GM18951 (cell line): Measurements from ENCODE around the gene HCN4.

Experiments used
- POLR2A ChIP-seq: IDR thresholded peaks from 4 replicates; pipeline ENCODE4 v1.6.1; 2011; ENCODE audit warnings: mild to moderate bottlenecking; ENCODE audit not compliant: insufficient read length, insufficient read depth; ENCODE audit errors: extremely low read depth
- in situ Hi-C: fragments of 300-500 bp; cut with MboI; formaldehyde crosslinking; loops from one replicate; pipeline ENCODE4 v1.12.0; 2022; ENCODE audit warnings: low sequenced_read_pairs, mixed read lengths, inconsistent platforms; ENCODE audit not compliant: unreplicated experiment

The HCN4 gene

DNA sequence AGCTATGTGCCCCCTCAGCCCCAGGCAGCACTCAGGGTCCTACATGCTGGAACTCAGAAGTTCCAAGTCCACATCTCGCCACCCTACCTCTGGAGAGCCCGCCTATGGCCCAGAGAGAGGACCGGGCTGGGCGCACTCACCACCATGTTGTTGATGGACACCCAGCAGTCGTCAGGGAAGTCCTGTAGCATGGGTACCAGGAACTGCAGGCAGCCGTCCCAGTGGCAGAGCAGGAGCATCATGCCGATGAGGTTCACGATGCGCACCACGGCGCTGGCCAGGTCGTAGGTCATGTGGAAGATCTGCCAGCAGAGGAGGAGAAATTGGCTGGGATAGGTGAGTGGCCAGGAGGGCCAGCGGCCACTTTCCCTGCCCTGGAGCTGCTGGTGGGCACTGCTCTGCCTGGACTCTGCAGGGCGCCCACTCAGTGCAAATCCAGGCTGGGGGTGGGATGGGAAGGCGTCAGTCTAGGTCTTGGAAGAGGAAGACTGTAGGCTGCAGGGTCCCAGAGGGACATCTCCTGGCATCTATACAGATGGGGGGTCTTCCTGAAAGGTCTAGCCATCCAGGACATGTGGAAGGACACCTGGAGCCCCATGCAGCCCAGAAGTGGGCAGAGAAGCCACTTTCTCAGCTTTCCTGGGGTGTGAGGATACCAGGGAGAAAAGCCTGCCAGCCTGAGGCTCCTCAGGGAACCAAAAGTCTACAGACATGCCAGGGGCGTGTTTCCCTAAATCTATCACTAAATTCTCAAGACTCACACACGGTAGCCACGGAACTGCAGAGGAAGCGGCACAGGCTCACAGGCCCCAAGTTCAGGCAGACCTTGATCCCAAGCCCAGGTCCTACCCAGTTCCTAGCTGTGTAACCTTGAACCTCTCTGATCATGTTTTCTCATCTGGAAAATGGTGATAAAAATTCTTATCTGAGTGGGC lies 36.5 kb downstream of the HCN4 start:
- TF ChIP-seq POLR2A: no peak
- in situ Hi-C loops: no loop called here

GRCh38 chr15:73331501-73331900 lies 37.3 kb downstream of the HCN4 start:
- TF ChIP-seq POLR2A: no peak
- in situ Hi-C loops: no loop called here

- in situ Hi-C loops: no loop called here
- no peak for TF ChIP-seq POLR2A
Observed at GRCh38 chr15:73330206-73331051, 38.3 kb downstream of the HCN4 start.

DNA sequence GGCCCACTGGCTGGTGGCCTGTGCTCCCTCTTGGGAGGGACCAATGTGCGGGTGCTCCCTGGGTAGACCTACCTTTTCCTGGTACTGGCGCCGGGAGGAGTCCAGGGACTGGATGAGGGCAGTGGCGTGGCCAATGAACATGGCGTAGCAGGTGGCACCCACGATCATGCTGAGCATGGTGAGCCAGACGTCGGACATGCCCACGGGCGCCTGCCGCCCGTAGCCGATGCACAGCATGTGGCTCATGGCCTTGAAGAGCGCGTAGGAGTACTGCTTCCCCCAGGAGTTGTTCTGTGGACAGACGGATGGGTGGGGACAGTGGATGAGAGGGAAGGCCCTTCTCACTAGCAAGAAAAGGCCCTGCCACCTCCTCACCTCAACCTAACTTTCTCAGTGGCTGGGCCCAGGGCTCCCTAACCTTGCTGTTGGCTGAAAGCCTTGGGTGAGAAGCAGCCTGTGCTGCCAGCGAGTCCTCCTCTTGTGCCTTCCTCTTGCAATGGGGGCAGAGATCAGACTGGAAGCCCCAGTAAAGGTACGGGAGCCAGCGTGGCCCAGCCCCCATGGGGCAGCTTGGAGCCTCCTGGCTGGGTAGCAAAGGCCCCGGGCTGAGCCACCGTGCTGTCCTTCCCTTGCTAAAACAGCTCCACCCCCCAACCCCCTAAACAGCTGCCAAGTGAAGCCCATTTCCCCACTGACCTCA lies 39.1 kb downstream of the HCN4 start:
- no peak for TF ChIP-seq POLR2A
- in situ Hi-C loops: no loop called here

DNA sequence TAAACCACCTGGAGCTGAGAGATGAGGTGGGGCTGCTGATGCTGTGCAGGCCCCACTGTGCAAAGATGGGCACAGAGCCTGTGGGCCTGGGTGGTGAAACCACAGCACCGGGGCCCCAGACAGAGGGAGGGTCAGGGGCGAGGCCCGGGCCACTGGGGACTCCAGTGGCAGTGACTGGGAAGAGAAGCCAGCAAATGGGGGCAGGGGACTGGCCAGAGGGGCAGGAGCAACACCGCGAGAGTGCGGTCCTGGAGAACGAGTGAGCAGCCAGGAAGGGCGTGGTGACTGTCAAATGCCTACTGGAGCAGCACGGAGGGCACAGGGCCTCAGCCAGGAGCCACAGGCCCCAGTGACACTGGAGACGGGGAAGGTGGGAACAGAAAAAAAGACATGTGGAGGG lies 39.8 kb downstream of the HCN4 start:
- TF ChIP-seq POLR2A: no peak
- in situ Hi-C loops: no loop called here

DNA sequence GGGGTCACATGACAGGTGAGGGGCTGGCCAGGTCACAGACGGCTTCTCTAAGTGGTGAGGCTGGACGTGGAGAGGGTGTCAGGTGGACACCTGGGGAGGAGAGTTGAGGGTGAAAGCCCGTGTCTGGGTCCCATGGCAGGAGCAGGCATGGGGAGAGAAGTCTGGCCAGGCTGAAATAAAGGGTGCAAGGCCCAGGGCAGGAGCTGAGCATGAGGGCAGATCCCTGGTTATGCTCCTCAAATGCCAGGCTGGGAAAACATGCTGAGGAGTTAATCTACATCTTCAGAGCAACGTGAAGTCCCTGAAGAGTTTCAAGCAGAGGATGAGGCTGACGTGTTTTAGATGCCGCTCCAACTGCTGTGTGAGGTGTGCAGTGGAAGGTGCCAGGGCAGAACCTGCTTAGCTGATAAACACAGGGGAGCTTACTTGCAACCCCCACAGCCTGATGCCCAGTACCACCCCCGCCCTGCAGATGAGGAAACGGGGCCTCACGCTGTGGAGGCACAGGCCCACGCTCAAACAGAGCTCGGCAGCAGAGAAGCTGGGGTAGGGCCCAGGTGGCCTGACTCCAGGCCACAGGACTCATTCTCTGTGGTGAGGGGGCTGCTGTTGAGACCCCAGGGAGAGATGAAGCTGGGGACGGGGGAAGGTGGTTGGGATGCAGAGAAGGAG lies 40.5 kb downstream of the HCN4 start:
- TF ChIP-seq POLR2A: no peak
- in situ Hi-C loops: no loop called here

DNA sequence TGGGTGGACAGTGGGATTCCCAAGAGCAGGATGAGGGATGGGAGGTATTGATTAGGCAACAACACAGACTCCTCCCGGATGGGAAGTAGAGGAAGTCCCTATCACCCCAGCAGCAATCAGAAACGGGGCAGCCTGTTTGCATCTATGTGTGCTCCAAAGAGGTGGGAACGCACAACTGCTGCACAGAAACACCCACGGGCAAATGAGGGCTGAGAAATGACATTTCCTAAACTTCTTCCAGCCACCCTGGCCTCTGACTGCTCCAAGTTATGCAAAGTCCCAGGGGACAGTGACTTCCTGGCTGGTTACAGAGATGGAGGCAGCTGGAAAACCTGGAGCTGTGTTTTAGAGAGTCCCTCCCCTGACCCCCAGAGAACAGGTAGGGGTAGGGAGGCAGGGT lies 42.6 kb downstream of the HCN4 start:
- in situ Hi-C loops: no loop called here
- TF ChIP-seq POLR2A: no peak

DNA sequence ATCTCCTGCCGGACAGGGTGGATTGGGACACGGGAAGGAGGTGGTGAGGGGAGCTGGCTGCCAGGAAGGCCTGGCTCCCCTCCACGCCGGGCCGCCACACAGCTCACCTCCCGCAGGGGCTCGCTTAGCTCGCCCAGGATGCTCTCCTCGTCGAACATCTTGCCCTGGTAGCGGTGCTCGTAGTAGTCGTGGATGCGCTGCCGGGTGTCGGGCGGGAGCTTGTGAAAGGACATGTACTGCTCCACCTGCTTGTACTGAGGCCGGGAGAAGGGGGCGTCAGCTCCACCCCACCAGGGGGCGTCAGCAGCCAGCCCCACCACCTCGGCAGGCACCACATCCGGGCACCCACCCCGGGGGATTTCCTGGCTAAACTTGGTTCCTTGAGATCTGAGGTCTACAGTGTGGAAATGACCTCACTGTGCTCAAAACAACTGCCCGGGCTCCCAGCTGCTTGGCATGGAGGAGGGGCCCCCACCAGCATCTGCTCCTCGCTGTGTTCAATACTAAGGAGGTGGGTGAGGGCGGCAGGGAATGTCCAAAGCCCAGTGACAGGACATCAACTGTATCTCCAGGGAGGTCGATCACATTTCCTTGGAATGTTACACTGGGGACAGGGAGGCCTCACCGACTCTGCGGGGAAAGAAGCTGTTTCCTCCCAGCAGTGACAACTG lies 43.4 kb downstream of the HCN4 start:
- in situ Hi-C loops: no loop called here
- TF ChIP-seq POLR2A: no peak

GRCh38 chr15:73324496-73325170 lies 44.1 kb downstream of the HCN4 start:
- TF ChIP-seq POLR2A: no peak
- in situ Hi-C loops: no loop called here

- in situ Hi-C loops: no loop called here
- no peak for TF ChIP-seq POLR2A
Observed at GRCh38 chr15:73323956-73324355, 44.8 kb downstream of the HCN4 start.

- in situ Hi-C loops: no loop called here
Observed at GRCh38 chr15:73323374-73323955, 45.3 kb downstream of the HCN4 start.

DNA sequence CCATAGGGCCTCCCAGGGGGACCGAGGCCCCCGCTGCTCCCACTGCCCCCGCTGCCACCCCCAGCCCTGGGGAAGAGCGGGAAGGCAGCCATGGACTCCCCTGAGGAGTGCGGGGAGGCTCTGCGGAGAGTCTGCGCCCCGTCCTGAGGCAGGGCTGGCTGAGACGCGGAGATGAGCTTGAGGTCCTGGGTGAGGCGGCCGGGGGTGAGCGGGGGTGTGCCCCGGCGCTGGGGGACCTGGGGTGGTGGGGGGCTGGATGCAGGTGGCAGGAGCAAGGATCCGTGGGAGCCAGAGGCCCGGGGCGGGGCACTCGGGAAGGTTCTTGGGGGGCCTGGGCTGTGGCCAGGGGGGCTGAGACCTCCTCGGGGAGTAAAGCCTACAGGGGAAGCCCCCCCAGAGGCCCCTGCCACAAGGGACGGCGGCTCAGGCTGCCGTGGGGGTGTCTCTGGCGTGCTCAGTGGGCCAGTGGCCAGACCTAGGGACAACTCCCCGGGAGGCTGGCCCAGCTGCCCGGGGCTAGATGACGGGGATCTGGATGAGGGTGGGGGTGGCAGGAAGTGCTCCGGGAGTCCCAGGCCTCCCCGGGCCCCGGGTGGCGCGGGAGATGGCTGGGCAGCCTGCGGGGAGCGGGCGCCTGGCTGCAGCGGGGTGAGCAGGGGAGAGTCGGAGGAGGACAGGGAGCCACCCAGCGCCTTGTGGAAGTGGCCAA lies 45.9 kb downstream of the HCN4 start:
- in situ Hi-C loops: no loop called here
- TF ChIP-seq POLR2A: no peak

More at GRCh38 chr15:73323374-73323955, 45.3 kb downstream of the HCN4 start:
- TF ChIP-seq POLR2A: no peak
